OCI-LY7 (cell line): ENCODE data around the gene ACACA. TPM values are rescaled to one million over a fixed set of nuclear protein-coding genes. Genes with fewer than 3 reads are reported as not detected.

ENCODE experiments used
- BruUV-seq: library from RNA; stranded (reverse); fragments of 400-500 nt; replicated peaks from 2 replicates; lab custom pipeline; 2021; lab: Mats Ljungman, UMichigan
- CTCF ChIA-PET: fragments of 300-600 bp; sonication (Branson Sonifier 250); formaldehyde crosslinking; loops from one replicate; lab custom pipeline; 2022; ENCODE audit warnings: antibody characterized with exemption; ENCODE audit not compliant: unreplicated experiment; lab: Charles Lee
- POLR2A ChIA-PET: fragments of 300-600 bp; sonication (Branson Sonifier 250); formaldehyde crosslinking; loops from one replicate; lab custom pipeline; 2022; ENCODE audit warnings: antibody characterized with exemption; lab: Charles Lee
- DNase-seq: peaks from one replicate; pipeline ENCODE4 v3.0.0-alpha.2; 2015; ENCODE audit warnings: low spot score
- H2AFZ ChIP-seq: fragments of 200-600 bp; sonication (generic), shearing (Covaris generic); 2 replicates; pipeline ENCODE4 v1.6.1; 2014; ENCODE audit warnings: mild to moderate bottlenecking, antibody characterized with exemption, low read length, moderate library complexity
- H3K27ac ChIP-seq: fragments of 200-600 bp; sonication (generic); 2 replicates; pipeline ENCODE4 v1.5.1; 2014; ENCODE audit warnings: mixed run types, low read depth, mild to moderate bottlenecking, moderate library complexity, low read length, inconsistent platforms; ENCODE audit not compliant: poor library complexity, severe bottlenecking
- H3K36me3 ChIP-seq: fragments of 200-600 bp; sonication (generic); 2 replicates; pipeline ENCODE4 v1.6.1; 2014; ENCODE audit warnings: mild to moderate bottlenecking, antibody characterized with exemption, low read length, moderate library complexity, mixed read lengths; ENCODE audit not compliant: insufficient read depth
- H3K4me1 ChIP-seq: fragments of 200-600 bp; sonication (generic); 2 replicates; pipeline ENCODE4 v1.5.1; 2014; ENCODE audit warnings: mild to moderate bottlenecking, low read length; ENCODE audit not compliant: insufficient read depth, poor library complexity, severe bottlenecking
- H3K4me2 ChIP-seq: fragments of 200-600 bp; sonication (generic); 2 replicates; pipeline ENCODE4 v1.6.1; 2014; ENCODE audit warnings: mild to moderate bottlenecking, low read length
- H3K4me3 ChIP-seq: fragments of 200-600 bp; sonication (generic); 2 replicates; pipeline ENCODE4 v1.5.1; 2014; ENCODE audit warnings: mild to moderate bottlenecking, low read depth, low read length; ENCODE audit not compliant: poor library complexity, severe bottlenecking
- H3K79me2 ChIP-seq: fragments of 200-600 bp; sonication (generic); 2 replicates; pipeline ENCODE4 v1.6.1; 2016; ENCODE audit warnings: low read depth, mild to moderate bottlenecking, low read length, moderate library complexity, mixed read lengths; ENCODE audit not compliant: insufficient read depth
- H3K9me2 ChIP-seq: fragments of 200-600 bp; sonication (generic); 2 replicates; pipeline ENCODE4 v1.6.1; 2016; ENCODE audit warnings: mild to moderate bottlenecking, low read length, mixed read lengths; ENCODE audit not compliant: insufficient read depth
- H3K9me3 ChIP-seq: fragments of 200-600 bp; sonication (generic); 2 replicates; pipeline ENCODE4 v1.6.1; 2014; ENCODE audit warnings: mild to moderate bottlenecking, mixed run types, low read length, mixed read lengths
- H4K20me1 ChIP-seq: fragments of 200-600 bp; sonication (generic); 2 replicates; pipeline ENCODE4 v1.6.1; 2014; ENCODE audit warnings: mild to moderate bottlenecking, antibody characterized with exemption, low read length, moderate library complexity, mixed read lengths; ENCODE audit not compliant: insufficient read depth
- CTCF ChIP-seq: fragments of 200-600 bp; sonication (generic); conservative IDR thresholded peaks from 2 replicates; pipeline ENCODE4 v1.5.1; 2014; ENCODE audit warnings: mild to moderate bottlenecking, antibody characterized with exemption, low read length, moderate library complexity, mixed read lengths
- EZH2phosphoT487 ChIP-seq: fragments of 200-600 bp; sonication (generic); IDR thresholded peaks from 2 replicates; pipeline ENCODE4 v1.6.1; 2018; ENCODE audit warnings: low read depth, borderline replicate concordance, mild to moderate bottlenecking, mixed run types, antibody characterized with exemption, low read length, moderate library complexity, mixed read lengths
- intact Hi-C: fragments of 100-400 bp; cut with micrococcal nuclease; formaldehyde crosslinking; loops from one replicate; pipeline ENCODE4 v1.10.0; 2022; ENCODE audit not compliant: unreplicated experiment
- total RNA-seq, 2 experiments: library from RNA; depleted of rRNA in 1 of 2; stranded (reverse); fragments of >200 nt in 1 of 2; shearing (Covaris generic) in 1 of 2; gene quantifications; 2 replicates each; pipeline ENCODE4 v1.2.3, GENCODE V29; 2014 to 2022

ACACA gene
- total RNA-seq, 2 experiments from 2014 or later, result 32.1 to 98.3 TPM

GRCh38 chr17:37170881-37171425, 235.7 kb downstream of the ACACA start:
- Histone ChIP-seq H3K36me3 (peaks cover 26% of the 10 kb centered on the region; the same call in 1 of the 2 replicates), H3K4me1 (no peaks in the 10 kb centered on the region), H3K4me3 (no peak overlapping the region), H3K9me2 (no peaks in the 10 kb centered on the region), H4K20me1 (no peaks in the 10 kb centered on the region), H3K9me3 (no peaks in the 10 kb centered on the region), H3K4me2 (no peak overlapping the region), H3K79me2 (no peaks in the 10 kb centered on the region), H2AFZ (no peak overlapping the region), H3K27ac (no peak overlapping the region)
- POLR2A ChIA-PET, result interaction anchor here (0.6 kb wide), 1 partner anchor 15 kb away, joined by 3 read pairs; no protein-coding TSS in a partner anchor
- TF ChIP-seq EZH2phosphoT487, result no peak
- TF ChIP-seq CTCF, result no peak
- no TSS peak for BruUV-seq
- no peak for DNase-seq
- intact Hi-C loops, result no loop called here
- CTCF ChIA-PET, result no interaction called here

GRCh38 chr17:37168731-37169353, 237.8 kb downstream of the ACACA start:
- H3K9me3 ChIP-seq, result no peaks in the 10 kb centered on the region
- H3K9me2 ChIP-seq, result no peaks in the 10 kb centered on the region
- peaks cover 15% of the 10 kb centered on the region; the same call in 1 of the 2 replicates for H3K36me3 ChIP-seq
- CTCF ChIA-PET, result no interaction called here
- POLR2A ChIA-PET, result interaction anchor here (0.8 kb wide), 1 partner anchor 8 kb away, joined by 3 read pairs; no protein-coding TSS in a partner anchor
- H3K4me2 ChIP-seq, result no peak overlapping the region
- H4K20me1 ChIP-seq, result no peaks in the 10 kb centered on the region
- H3K4me1 ChIP-seq, result no peaks in the 10 kb centered on the region
- no peak overlapping the region for H3K27ac ChIP-seq
- TF ChIP-seq EZH2phosphoT487, result no peak
- TF ChIP-seq CTCF, result no peak
- H2AFZ ChIP-seq, result no peak overlapping the region
- DNase-seq, result no peak
- no TSS peak for BruUV-seq
- intact Hi-C loops, result no loop called here
- no peak overlapping the region for H3K4me3 ChIP-seq
- H3K79me2 ChIP-seq, result no peaks in the 10 kb centered on the region

GRCh38 chr17:37167756-37168155, 238.9 kb downstream of the ACACA start:
- peaks cover 9% of the 10 kb centered on the region; the same call in 1 of the 2 replicates for H3K36me3 ChIP-seq
- TF ChIP-seq CTCF (no peak), EZH2phosphoT487 (no peak)
- H2AFZ ChIP-seq, result no peak overlapping the region
- ChIA-PET POLR2A (interaction anchor here (0.7 kb wide), 2 partner anchors 29 to 66 kb away, joined by 4 to 5 read pairs; no protein-coding TSS in a partner anchor), CTCF (no interaction called here)
- no peaks in the 10 kb centered on the region for H3K9me3 ChIP-seq
- H3K9me2 ChIP-seq, result no peaks in the 10 kb centered on the region
- H3K79me2 ChIP-seq, result no peaks in the 10 kb centered on the region
- no peak overlapping the region for H3K27ac ChIP-seq
- H4K20me1 ChIP-seq, result no peaks in the 10 kb centered on the region
- intact Hi-C loops, result no loop called here
- DNase-seq, result no peak
- no peak overlapping the region for H3K4me3 ChIP-seq
- BruUV-seq, result no TSS peak
- no peak overlapping the region for H3K4me2 ChIP-seq
- H3K4me1 ChIP-seq, result no peaks in the 10 kb centered on the region
